GM18909 (cell line): ENCODE measurements around the gene LIPF.
"Not testable (repeated sequence)": the region's sequence is repeated elsewhere in the genome, so short reads cannot be mapped to it uniquely, and the experiment has no call there.

Experiments used
- ATAC-seq: cut with Tn5 transposase; IDR thresholded peaks from one replicate; pipeline ENCODE4 v1.9.1; 2021; ENCODE audit warnings: mild to moderate bottlenecking; ENCODE audit not compliant: unreplicated experiment, poor library complexity

LIPF gene

DNA sequence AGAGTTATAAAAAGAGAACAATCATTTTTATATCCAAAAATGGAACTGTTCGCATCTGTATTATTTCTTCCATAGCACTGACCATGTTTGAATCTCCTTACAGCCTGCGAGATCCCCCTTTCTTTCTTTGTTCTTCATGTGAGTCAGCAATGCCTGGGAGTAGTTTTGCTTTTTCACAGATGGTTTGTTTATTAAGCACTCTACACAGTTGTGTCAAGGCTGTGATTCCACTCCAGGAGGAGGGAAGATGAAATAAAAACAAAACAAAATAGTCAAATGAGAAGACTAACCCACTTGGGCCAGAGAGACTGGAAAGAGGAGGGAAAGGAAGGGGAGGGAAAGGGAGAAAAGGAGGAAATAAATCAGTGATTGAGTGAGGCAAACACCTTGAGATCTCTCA lies 7.8 kb downstream of the LIPF start:
- no peak for ATAC-seq

DNA sequence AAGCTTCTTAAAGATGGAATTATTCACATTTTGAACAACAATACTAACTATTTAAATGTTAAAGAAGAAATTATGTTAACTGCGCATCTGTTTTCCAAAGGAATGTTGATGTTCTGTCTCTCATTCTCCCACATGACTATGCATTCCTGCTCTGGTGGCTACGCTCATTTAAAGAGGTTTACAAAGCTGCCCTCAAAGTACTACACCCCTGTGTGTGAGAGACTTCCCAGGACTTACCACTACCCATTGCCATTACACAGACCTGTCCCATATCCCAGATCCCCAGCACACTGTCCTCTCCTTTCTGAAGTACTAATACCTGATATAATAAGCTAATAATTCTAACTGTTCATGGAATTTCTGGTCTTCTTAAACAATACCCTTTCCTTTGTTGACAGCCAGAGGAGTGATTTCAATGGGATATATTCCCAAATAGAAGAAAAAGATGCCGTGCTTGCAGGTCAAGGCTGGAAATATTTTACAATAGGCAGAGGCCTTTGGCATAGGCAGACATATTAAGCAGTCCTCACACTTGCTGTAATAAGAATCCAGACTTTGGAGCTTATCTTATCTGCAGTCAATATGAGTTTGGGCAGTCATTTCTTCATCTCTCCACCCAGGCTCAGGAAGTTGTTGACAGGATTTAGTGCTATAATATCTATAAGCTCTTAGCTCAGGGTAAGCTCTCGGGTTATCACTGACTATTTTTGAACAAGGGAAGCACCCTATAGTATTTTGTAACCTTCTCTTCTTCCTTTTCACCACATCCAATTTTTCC lies 12.2 kb downstream of the LIPF start:
- no peak for ATAC-seq

DNA sequence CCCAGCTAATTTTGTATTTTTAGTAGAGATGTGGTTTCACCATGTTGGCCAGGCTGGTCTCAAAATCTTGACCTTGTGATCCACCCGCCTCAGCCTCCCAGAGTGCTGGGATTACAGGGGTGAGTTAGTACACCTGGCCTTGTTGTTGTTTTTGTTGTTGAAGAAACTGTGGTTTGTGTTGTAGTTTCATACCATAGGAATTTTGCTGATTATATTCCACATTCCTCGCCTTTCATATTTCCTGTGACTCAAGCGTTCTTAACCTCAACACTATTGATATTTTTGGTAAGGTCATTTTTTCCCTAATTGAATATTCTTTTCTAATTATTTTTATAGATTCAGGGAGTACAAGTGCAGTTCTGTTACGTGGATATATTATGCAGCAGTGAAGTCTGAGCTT lies 16.7 kb downstream of the LIPF start:
- ATAC-seq = no peak

DNA sequence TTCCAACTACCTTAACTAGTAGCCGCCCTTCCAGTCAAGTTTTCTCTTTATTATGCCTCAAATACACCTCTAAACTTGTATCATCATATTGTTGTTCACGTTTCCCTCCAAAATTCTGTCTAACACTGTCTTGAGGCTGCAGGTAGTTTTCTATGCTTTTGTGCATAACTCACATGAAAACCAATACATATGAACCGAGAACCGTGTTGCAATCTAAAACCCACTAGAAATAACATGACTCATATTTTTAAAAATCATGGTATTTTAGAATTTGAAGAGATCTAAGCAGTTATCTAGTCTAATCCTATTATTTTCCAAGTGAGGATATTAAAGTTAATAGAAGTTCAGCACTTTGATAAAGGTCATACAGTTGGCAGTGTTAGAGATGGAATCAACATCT lies 18.2 kb downstream of the LIPF start:
- no peak for ATAC-seq

DNA sequence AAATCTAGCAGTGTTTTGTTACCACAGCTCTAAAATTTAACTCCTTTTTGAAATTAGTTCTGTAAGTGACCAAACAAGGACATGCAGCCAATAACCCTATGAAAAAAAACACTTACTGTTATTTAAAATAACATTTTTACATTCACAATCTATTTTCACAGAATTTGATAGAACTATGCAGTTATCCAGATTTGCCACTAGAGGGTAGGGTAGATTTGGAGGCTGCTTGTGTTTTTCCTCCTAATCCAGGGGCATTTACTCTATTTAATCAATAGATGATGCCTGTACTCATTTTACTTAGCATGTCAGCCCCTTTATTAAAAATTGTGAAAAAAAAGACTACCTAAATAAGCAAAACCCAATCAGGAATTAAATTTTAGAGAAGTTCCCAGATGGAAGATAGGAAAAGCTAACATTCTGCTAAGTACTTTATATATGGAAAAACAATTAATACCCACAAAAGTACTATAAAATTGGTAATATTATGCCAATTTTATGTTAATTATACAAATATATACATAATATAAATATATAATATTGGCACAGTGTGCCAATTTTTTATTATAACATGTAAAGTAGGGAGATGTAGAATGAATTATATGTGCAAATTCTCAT lies 23.7 kb downstream of the LIPF start:
- ATAC-seq = no peak

DNA sequence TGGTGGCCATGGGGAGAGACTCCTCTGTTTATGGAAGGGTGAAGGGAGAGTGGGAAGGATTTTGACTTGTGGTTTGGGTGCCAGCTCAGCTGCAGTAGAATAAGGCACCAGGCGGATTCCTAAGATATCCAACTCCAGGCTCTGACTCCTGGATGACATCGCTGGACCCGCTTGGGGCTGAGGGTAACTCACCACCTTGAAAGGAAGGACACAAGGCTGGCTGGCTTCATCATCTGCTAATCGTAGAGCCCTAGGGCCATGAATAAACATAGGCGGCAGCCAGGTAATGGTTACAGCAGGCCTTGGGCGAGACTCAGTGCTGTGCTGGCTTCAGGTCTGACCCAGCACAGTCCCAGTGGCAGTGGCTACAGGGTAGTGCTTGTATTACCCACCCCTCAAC lies 25.1 kb downstream of the LIPF start:
- no peak for ATAC-seq

DNA sequence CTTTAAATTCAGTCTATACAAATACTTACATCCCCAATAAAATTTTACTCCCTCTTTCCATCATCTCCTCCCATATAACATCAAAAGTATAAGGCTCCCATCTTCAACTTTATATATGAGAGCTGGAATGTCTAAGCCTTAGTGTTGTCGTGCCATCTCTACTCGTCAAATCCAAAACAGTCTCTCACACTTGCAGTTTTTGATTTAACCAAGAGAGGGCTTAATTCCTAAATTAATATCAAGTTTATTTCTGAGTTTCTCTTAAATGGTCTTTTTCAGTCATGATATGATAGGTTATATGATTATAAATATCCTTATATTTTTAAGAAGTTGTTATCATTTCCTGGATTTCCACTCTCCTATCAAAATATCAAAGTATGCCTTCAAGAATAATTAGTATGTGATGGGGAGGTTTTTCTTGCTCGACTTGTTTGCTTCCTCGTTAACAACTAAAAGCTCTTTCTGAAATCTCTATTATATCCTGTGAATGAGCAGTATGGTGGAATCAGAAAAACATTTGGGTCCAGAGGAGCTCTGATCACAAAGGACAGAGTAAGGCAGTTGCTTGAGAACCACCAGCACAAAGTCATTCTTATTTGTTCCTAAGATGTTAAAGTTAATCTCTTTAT lies 29.3 kb downstream of the LIPF start:
- ATAC-seq = no peak

DNA sequence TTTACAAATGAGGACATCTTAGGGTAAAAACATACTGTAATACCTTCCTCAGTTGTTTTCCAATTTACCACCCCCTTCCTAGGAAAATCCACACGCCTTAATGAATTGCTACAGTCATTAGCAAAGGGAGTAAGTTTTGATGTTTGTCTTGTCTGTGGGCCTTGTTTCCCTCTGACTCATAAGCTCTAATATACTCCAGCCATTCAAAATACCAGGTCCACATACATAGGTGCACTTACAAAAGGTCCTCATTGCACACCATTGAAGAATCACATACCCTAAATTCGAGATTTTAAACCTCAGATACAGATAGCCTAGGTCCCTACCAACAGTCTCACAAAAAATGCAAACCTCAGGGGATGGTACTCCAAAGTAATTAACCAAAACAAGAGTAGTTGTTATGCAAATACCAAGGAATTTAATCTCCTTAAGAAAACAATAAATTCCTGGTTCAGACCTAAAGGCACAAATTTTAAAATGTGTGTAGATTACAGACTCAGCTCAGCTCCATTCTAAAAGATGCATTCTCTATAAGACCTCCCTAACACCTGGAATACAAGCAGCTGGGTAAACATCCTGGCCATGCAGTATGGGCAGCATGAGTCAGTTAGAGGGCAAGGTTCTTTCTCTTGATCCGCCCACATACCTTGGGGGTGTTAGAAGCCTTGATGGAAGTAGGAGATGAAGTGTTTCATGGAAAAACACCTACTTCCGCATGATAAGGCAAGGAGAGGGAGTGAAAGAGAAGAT lies 38.8 kb downstream of the LIPF start:
- ATAC-seq = no peak

DNA sequence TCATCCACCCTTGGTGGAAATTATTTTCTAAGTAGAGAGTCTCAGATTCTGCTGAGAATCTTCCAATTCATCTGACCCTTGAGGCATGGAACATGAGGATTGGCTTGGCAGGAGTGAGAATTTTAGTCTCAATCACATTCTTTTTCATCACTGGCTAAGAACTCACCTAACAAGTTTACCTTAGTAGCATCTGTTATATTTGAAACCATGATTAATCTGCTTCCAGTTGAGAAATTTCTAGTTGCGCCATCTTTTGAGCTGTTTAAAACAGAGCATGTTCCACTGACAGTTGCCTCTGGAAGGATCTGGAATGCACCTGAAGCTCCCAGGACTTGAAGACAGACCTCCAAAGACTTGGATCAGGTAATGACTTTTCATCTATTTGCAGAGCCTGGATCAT lies 41.7 kb downstream of the LIPF start, which contains the start of gene LIPK:
TSS of gene LIPK (plus strand) at position 292 of the 400 bp plus-strand sequence. CDS start 18,295 bp downstream, outside the sequence.
- no peak for ATAC-seq

DNA sequence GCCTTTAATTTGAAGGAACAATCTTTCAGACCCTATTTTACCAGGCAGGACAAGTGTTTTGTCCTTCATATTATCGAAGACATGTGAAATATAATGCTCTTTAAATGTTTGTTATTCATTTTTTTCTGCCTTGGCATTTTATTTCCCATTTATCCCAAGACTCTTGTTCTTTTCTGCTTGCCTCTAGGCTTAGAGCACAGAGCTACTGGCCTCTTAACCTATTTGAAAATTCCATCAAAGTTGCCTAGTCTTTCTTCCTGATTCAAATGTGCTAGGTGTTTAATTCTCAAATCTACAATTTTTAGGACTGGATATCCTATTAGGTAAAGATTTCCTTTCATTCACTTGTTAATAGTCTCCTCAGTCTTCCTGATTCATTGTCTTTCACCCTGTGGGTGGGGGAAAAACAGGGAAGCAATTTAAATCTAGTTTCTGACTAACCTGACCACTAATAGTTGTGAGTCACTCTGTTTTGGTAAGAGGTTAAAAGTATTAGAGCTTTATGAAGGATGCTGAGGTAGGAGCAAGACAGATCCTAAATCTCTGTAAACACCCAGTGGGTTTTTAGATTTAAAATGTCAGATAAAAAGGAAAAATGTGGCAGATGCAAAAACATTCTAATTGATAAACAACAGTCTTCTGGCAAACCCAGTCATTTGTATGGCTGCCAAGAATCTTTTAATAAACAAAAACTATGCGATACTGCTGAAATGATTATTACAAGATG lies 43.4 kb downstream of the LIPF start:
- no peak for ATAC-seq

DNA sequence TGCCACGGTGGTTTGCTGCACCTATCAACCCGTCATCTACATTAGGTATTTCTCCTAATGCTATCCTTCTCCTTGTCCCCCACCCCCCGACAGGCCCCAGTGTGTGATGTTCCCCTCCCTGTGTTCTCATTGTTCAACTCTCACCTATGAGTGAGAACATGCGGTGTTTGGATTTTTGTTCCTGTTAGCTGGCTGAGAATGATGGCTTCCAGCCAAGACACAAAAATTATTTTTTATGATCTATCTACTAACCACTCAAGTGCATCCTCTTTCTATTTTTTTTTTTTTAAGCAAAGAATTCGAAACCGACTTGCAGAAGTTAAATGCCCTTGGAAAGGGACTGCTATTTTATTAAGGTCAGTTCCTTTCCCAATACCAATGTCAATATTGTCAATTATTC lies 45.1 kb downstream of the LIPF start:
- not testable (repeated sequence) for ATAC-seq

DNA sequence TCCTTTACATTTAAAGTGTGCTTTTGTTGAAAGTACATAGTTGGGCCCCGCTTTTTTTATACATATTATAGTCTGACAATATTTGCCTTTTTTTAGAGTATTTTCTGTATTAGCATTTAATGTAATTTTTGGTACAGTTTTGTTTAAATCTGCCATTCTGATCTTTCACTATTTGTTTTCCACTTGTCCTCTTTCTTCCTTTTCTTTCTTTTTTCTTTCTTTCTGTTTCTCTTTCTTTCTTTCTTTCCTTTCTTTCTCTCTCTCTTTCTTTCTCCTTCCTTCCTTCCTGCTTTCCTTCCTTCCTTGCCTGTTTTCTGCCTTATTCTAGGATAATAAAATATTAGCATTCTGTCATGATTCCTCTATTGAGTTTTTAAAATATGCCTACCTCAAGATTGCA lies 51.3 kb downstream of the LIPF start:
- ATAC-seq = no peak

DNA sequence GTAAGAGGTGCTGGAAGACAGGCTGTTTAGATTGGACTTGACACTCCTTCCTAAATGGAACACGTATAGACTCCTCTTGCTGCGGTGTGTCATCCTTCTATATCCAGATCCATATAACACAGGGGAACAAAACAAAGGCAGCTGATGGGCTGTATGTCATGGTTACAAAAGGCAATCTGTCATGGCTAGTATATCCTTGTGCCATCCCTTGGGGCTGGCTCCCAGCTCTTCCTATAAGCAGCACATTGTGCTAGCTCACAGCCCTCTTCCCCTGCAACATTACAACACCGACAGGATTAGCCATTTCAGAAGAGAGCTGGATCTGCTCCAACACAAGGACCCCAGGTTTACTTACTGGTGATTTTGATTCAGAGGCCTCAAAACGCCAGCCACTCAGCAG lies 57.1 kb downstream of the LIPF start:
- no peak for ATAC-seq

DNA sequence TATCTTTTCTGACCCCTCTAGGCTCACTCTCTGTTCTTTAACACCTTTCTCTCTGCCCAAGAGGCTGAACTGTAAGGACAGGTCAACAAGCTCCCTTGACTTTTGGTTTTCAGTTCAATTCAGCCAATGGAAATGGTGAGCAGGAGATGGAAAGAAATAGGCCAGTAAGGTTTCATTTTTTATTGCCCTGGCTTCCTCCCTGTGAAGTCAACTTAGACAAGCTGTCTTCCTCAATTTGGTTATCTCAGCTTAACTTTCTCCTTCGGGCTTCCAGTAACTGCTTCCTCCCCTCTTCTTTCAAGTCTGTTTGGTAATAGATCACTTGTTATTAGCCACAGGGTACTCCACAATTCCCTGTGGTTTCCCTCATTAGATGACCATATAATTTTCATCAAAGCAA lies 61.6 kb downstream of the LIPF start:
- no peak for ATAC-seq

DNA sequence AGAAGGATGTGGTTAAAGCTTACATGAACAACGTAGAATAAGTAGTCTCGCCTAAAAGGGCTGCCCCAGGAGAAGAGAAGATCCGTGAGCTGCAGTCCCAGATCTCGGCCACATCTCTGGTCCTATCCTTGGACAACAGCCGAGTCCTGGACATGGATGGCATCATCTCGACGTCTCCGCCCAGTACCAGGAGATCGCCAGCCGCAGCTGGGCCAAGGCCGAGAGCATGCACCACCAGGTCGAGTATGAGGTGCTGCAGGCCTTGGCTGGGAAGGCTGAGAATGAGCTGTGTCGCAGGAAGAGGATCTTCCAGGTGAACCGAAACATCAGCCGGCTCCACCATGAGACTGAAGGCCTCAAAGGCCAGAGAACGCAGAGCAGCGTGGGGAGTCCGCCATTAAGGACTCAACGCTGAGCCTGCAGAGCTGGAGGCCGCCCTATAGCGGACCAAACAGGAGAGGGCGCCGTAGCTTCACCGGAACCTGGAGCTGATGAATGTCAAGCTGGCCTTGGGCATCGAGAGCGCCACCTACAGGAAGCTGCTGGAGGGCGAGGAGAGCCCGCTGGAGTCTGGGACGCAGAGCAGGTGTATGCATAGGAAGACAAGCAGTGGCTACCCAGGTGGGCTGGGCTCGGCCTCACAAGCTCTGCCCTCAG lies 64.0 kb downstream of the LIPF start:
- ATAC-seq = no peak
